Neural cell (in vitro differentiated cells): Measurements from ENCODE around the gene TMOD1.

Source experiments
- EZH2 ChIP-seq: fragments of 200-600, 300-800 bp; shearing (Covaris generic), sonication (generic); IDR thresholded peaks from 2 replicates; pipeline ENCODE4 v1.6.1; 2014; ENCODE audit warnings: antibody characterized with exemption, low read length, borderline replicate concordance, mild to moderate bottlenecking; ENCODE audit not compliant: insufficient read depth, poor library complexity, severe bottlenecking
- POLR2AphosphoS5 ChIP-seq: IDR thresholded peaks from 2 replicates; pipeline ENCODE4 v1.6.1; 2012
- TF ChIP-seq, protein P1 (sequence below): fragments of 450-650 bp; IDR thresholded peaks from 2 replicates; pipeline ENCODE4 v1.5.1; 2014; ENCODE audit warnings: antibody characterized with exemption, mild to moderate bottlenecking, moderate library complexity; ENCODE audit not compliant: poor library complexity, severe bottlenecking

DNA sequence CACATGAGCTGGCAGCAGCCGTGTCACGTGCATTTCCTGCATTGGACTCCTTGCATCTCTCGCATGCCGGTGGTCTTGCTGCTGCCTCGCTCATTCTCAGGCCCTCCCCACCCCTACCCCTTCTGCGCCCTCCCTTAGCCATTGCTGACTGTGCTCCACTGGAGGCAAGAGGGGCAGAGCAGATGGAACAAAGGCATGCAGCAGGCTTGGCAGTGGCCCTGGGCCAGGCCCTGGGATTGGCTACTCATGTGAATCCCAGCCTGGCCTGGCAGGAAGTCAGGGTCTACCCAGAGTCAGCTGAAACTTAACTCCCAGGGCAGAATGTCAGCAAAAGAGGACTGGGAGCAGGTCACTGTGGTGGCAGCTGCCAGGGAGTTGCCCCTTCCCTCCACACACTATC, 69.4 kb downstream of the TMOD1 start:
- TF ChIP-seq POLR2AphosphoS5: no peak
- TF ChIP-seq EZH2: no peak
- TF ChIP-seq, protein P1, sequence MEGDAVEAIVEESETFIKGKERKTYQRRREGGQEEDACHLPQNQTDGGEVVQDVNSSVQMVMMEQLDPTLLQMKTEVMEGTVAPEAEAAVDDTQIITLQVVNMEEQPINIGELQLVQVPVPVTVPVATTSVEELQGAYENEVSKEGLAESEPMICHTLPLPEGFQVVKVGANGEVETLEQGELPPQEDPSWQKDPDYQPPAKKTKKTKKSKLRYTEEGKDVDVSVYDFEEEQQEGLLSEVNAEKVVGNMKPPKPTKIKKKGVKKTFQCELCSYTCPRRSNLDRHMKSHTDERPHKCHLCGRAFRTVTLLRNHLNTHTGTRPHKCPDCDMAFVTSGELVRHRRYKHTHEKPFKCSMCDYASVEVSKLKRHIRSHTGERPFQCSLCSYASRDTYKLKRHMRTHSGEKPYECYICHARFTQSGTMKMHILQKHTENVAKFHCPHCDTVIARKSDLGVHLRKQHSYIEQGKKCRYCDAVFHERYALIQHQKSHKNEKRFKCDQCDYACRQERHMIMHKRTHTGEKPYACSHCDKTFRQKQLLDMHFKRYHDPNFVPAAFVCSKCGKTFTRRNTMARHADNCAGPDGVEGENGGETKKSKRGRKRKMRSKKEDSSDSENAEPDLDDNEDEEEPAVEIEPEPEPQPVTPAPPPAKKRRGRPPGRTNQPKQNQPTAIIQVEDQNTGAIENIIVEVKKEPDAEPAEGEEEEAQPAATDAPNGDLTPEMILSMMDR: no peak
